HL-60/S4 treated with retinoic acid at 250 ng/mL for 4 days and 3 days (cell line): ENCODE results near the gene PRM3.

Source experiments
- in situ Hi-C: fragments of 300-500 bp; cut with MboI; formaldehyde crosslinking; loops from 2 replicates; pipeline ENCODE4 v1.7.0; 2022; ENCODE audit warnings: low sequenced_read_pairs

PRM3 gene, protein sequence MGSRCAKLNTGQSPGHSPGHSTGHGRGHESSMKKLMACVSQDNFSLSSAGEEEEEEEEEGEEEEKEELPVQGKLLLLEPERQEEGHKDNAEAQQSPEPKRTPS

GRCh38 chr16:11272921-11273720 lies at the start of gene PRM3:
PRM3 (minus strand) TSS chr16:11273629; CDS start chr16:11273595, 34 bp downstream.
- in situ Hi-C loops, result no loop called here

- in situ Hi-C loops, result no loop called here
Measured at GRCh38 chr16:11322823-11323222, 49.4 kb upstream of the PRM3 start.

DNA sequence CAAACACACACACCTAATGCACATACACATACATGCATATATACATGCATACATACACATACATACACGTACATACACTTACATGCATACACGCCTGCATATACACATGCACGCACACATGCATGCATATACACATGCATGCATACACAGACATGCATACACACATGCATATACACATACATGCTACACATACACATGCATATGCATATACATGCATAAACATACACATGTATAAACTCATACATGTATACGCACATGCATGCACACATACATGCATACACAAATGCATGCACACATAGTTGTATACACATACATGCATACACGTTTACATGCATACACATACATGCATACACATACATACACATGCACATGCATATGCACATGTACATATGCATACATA lies 48.2 kb upstream of the PRM3 start:
- in situ Hi-C loops, result no loop called here

DNA sequence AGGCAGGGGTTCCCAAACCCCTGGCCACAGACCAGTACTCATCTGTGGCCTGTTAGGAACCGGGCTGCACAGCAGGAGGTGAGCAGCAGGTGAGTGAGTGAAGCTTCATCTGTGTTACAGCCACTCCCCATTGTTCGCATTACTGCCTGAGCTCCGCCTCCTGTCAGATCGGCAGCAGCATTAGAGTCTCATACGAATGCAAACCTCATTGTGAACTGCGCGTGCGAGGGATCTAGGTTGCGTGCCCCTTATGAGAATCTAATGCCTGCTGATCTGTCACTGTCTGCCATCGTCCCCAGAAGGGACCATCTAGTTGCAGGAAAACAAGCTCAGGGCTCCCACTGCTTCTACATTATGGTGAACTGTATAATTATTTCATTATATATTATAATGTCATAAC lies 46.7 kb upstream of the PRM3 start:
- in situ Hi-C loops, result no loop called here

DNA sequence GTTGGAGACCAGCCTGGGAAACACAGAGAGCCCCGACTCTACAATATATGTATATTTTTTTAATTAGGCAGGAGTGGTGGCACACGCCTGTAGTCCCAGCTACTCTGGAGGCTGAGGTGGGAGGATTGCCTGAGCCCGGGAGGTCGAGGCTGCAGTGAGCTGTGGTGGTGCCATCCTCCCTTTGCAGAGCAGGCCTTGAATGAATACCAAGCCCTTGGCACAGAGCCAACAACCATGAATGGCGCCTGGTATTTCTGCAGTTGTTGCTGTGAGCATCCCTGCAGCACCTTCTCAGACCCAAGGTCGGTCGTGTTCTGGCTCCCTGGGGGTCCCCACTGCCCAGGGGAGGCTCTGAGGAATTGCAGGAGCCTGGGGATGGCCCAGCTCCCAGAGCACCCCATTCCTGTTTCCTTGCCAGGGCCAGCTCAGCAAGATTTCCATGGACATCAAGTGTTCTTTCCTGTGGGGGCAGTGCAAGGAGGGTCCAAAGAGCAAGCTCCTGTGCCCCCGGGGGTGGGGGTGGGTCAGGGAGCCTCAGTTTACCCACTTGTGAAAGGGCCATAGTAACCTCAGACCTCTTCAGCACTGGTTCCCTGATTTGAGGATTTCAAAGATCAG lies 46.2 kb upstream of the PRM3 start:
- in situ Hi-C loops, result no loop called here

DNA sequence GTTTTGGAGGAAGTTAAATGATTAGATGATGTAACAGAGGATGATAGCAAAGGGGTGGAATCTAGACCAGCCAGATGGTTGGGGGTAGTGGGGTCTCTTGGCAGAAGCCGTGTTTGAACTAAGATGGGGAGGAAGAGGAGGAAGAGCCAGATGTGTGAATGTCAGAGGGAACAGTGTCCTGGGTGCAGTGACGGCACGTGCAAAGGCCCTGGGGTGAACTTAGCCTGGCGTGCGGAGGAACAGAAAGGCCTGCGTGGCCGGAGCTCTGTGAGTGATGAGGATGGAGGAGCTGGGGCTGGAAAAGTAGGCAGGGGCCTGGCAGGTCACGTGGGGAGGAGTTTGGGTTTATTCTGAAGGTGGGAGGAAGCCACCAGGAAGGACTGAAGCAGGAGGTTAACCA lies 45.4 kb upstream of the PRM3 start:
- in situ Hi-C loops, result no loop called here

GRCh38 chr16:11316331-11317015 lies 43.0 kb upstream of the PRM3 start:
- in situ Hi-C loops, result no loop called here

GRCh38 chr16:11315510-11315909 lies 42.1 kb upstream of the PRM3 start:
- in situ Hi-C loops, result no loop called here

DNA sequence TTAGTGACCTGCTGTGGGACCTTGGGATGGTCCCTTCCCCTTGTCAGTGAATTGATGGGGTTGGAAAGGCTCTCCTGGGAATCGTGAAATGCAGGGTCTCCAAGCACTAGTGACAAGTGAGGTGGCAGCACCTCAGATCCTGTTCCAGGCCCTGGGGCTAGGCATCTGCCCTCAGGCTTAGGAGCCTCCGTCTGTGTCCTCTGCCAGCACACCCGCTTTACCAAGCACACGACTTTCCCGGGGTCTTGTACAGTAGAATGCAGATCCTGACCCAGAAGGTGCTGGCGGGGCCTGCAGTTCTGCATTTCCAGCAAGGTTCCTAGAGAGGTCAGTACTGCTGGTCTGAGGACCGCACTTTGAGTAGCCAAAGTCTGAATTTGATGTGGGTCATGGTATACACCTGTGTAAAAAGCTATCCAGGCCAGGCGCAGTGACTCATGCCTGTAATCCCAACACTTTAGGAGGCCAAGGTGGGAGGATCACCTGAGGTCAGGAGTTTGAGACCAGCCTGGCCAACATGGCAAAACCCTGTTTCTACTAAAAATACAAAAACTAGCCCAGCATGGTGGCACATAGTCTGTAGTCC lies 41.0 kb upstream of the PRM3 start:
- in situ Hi-C loops, result no loop called here

DNA sequence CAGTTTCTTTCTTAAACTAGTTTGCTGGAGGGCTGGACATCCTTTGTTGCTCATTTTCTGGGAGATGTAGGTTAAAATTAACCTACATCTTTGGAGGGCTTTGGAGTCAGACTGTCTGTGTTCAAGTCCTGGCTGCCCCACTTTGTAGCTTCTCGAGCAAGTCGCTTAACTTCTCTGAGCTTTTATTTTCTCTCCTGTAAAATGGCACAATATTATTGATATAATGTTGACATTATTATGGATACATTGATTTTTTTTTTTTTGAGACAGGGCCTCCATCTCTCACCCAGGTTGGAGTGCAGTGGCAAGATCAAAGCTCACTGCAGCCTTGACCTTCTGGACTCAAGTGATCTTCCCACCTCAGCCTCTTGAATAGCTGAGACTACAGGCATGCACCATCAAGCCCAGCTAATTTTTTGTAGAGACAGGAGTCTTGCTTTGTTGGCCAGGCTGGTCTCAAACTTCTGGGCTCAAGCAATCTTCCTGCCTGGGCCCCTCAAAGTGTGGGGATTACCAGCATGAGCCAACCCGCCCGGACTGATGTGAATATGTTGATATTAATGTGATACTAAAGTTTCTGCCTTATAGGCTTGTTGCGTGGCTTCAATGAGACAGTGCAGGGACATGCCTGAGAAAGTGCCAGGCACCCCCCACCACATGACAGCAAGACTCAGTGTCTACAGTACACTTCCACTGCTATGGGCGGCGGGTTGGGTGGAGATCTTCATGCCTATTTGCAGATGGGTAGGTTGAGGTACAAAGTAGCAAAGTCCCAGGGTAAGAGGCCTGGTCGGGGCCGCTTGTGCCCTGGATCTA lies 40.3 kb upstream of the PRM3 start:
- in situ Hi-C loops, result no loop called here

DNA sequence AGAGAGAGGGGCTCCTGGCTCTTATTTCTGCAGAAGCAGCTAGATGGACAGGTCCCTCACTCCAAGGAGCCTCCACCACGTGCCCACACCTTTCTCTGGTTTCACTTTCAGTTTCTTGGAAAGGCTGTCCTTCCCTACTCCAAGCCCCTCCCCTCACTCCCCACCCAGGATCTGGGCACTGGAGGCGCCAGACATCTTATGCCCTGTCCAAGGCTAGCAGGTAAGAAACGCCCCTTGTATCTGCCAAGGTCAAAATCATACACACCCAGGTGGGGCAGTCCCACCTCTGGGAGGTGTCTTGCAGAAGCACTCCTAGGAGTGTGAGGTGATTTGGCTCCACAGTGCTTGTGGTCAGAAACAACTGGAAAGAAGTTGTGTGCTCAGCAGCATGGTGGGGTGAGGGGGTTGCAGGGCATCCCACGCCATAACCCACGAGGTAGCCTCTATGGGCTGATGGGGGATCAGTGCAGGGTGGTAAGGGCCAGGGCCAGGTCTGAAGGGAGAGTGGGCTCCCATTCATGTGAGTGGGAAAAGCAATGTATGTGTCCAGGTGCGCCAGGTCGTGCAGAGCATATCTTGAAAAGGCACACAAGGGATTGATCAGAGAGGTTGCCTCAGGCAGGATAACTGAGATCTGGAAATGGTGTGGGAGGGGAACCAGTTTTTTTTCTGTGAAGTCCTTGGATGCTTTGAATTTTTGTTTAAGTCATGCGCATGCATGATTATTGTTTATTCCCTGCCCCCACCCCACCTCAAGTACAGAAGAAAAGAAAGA lies 39.5 kb upstream of the PRM3 start:
- in situ Hi-C loops, result no loop called here

GRCh38 chr16:11310997-11311561 lies 37.6 kb upstream of the PRM3 start:
- in situ Hi-C loops, result no loop called here

GRCh38 chr16:11310634-11310977 lies 37.2 kb upstream of the PRM3 start:
- in situ Hi-C loops, result no loop called here

- in situ Hi-C loops, result no loop called here
Measured at GRCh38 chr16:11309895-11310633, 36.6 kb upstream of the PRM3 start.

DNA sequence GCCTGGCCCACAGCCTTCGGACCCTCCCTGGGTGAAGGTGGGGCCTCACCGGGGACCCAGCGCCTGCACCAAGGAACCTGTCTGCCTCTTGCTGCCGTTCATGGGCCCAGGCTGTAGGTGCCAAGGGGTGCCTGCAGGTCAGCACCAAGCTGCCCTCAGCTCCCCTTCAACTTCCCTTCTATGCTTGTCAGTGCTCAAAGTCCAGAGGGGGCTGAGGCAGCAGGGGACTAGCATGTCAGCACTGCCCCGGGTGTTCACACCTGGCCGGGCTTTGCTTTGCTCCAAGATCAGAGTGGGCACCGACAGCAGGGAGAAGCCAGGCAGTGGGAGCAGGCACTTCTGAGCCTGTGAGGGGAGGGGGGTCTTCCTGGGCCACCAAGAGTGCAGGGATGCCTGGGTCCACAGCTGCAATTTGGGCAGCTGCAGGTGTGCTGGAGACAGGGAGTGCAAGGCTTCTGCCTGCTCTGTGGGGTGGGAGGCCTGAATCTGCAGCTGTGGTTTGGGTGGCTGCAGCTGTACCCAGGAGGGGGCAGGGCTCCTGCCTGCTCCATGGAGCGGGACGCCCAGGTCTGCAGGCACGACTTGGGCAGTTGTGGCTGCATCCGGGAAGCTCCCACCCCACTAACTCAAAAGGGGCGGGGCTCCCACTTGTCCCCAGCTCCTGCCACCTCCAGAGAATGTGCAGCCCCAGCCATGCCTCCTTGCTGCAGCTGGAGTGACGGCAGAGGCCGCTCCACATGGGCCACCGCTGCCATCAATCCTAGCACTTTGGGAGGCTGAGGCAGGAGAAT lies 35.3 kb upstream of the PRM3 start:
- in situ Hi-C loops, result no loop called here

DNA sequence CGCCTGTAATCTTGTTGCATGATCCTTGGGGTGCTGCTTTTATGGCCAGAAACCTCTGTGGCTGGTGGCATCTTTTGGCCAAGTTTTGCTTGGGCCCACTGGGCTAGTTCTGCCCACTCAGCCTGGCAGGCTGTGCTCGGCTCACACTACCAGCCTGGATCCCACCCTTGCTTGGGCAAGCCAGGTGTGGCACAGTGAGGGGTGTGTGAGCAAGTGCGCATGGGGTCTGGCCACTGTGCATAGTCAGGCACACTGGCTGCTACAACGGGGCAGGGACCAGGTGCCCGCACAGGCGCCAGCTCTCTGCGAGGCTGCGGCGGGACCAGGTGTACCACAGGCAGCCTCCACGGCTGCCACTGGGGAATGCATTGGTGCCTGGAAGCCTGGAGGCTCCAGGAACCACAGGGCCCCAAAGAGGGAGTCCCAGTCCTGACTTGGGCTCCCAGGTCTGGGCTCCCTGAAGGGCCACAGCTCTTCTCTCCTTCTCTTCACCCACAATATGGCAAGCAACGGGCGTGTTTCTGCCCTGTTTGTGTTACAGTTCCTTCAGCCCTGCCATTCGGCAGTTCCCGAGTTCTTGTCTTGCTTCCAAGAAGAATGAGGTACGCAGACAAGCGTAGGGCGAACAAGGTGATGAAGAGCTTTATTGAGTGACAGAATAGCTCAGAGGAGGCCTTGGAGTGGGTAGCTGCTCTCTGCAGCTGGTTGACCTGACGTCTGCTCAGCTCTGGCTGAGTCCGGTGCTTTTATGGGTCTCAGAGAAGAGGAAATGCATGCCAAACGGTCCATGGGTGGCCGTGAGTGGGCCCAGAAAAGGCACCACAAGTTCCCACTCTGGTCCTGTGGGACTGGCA lies 34.4 kb upstream of the PRM3 start:
- in situ Hi-C loops, result no loop called here

DNA sequence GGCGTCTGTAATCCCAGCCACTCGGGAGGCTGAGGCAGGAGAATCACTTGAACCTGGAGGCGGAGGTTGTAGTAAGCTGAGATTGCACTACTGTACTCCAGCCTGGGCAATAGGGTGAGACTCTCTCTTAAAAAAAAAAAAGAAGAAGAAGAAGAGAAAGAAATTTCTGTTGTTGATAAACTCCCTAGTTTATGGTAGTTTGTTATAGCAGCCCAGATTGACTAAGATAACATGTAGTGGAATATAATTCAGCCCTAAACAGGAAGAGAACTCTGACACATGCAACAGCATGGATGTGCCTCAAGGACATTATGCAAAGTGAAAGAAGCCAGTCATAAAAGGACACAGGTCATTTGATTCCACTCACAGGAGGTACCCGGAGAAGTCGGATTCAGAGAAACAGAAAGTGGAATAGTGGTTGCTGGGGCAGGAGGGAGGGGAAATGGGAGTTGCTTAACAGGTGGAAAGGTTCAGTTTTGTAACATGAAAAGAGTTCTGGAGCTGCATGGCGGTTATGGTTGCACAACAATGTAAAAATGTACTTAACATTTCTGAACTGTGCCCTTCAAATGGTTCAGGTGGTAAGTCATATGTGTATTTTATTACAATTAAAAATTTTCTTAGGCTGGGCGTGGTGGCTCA lies 33.7 kb upstream of the PRM3 start:
- in situ Hi-C loops, result no loop called here
